Breast epithelium (tissue), 4 donors: ENCODE measurements around the gene EFNA2. TPM values are rescaled to one million over a fixed set of nuclear protein-coding genes. Genes with fewer than 3 reads are reported as not detected.
"Not testable (repeated sequence)": the region's sequence is repeated elsewhere in the genome, so short reads cannot be mapped to it uniquely, and the experiment has no call there.

ENCODE experiments used
- DNase-seq, 2 donors: peaks; one replicate each; pipeline ENCODE4 v3.0.0-alpha.2; 2019; ENCODE audit warnings: low spot score in 2 of 2
- H3K27ac ChIP-seq, 2 donors: fragments of 200-600 bp; sonication (generic) in 1 of 2; one replicate each; pipeline ENCODE4 v1.5.1; 2016 to 2019; ENCODE audit warnings: mild to moderate bottlenecking in 1 of 2
- H3K27me3 ChIP-seq, 2 donors: fragments of 200-600 bp; sonication (generic) in 1 of 2; one replicate each; pipeline versions ENCODE4 v1.5.1 to v1.6.0; 2017 to 2019; ENCODE audit warnings: control low read depth in 1 of 2, mild to moderate bottlenecking in 1 of 2
- H3K36me3 ChIP-seq: fragments of 200-600 bp; one replicate; pipeline ENCODE4 v1.5.1; 2019
- H3K4me1 ChIP-seq, 2 donors: fragments of 200-600 bp; sonication (generic); one replicate each; pipeline ENCODE4 v1.5.1; 2016 to 2019; ENCODE audit warnings: control low read depth in 1 of 2
- H3K4me3 ChIP-seq, 3 donors: fragments of 200-600 bp; sonication (generic); 1 replicate in 2 of 3; 2 replicates in 1 of 3; pipeline ENCODE4 v1.5.1; 2016 to 2019; ENCODE audit warnings: mild to moderate bottlenecking in 3 of 3, moderate library complexity in 2 of 3
- H3K9me3 ChIP-seq, 2 donors: fragments of 200-600 bp; sonication (generic) in 1 of 2; one replicate each; pipeline ENCODE4 v1.5.1; 2016 to 2019; ENCODE audit warnings: control low read depth in 1 of 2
- POLR2A ChIP-seq: fragments of 450-650 bp; IDR thresholded peaks from one replicate; pipeline ENCODE4 v1.6.1; 2016; ENCODE audit warnings: antibody characterized with exemption, mild to moderate bottlenecking, moderate library complexity
- POLR2AphosphoS5 ChIP-seq, 3 donors: sonication (generic); formaldehyde crosslinking; IDR thresholded peaks; one replicate each; pipeline ENCODE4 v1.6.1; 2017; ENCODE audit warnings: antibody characterized with exemption in 3 of 3
- intact Hi-C: fragments of 100-400 bp; cut with DNase I; formaldehyde crosslinking; loops from one replicate; pipeline ENCODE4 v1.15.1; 2023; ENCODE audit warnings: low total_unique reads
- total RNA-seq, 3 donors: library from RNA; depleted of rRNA; stranded (reverse); fragments of >200 nt; gene quantifications; one replicate each; pipeline ENCODE4 v1.1.0, GENCODE V29; 2016
- TF ChIP-seq, protein P1 (sequence below), 3 donors: fragments of 450-650 bp; IDR thresholded peaks; one replicate each; pipeline ENCODE4 v1.5.1; 2016 to 2017; ENCODE audit warnings: antibody characterized with exemption in 3 of 3, mild to moderate bottlenecking in 3 of 3, moderate library complexity in 3 of 3

EFNA2 gene
- total RNA-seq, 3 donors from 2014 or later, result 0.66 TPM; not detected in 2

DNA sequence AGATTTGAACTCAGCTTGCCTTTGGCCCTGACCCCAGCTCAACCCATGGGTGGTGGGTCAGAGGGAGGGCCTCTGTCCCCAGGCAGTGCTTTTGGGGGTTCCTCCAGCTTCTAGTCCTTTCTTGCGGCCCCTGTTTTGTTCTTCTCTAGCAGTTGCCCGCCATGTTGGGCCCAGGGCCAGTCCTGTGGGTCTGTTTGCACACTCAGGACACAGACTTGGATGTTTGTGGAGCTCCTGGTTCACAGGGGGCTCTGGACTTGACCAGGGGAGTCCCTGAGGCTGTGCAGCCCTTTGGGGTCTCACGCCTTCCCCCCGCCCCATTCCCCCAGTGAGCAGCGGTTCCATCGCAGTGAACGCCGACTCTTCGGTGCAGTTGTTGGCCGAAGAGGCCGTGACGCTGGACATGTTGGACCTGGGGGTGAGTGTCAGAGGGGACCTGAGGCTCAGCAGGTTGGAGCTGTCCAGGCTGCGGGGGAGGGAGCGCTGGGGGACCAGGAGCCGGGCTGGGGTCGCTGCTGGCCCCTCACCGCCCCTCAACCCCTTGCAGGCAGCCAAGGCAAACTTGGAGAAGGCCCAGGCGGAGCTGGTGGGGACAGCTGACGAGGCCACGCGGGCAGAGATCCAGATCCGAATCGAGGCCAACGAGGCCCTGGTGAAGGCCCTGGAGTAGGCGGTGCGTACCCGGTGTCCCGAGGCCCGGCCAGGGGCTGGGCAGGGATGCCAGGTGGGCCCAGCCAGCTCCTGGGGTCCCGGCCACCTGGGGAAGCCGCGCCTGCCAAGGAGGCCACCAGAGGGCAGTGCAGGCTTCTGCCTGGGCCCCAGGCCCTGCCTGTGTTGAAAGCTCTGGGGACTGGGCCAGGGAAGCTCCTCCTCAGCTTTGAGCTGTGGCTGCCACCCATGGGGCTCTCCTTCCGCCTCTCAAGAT, 41.6 kb upstream of the EFNA2 start:
- Histone ChIP-seq H3K4me3 (peak overlapping the region; percentile 22 to 58 (median 26)), H3K4me1 (peaks cover 39 to 54% of the 10 kb centered on the region in 2 donors)
- intact Hi-C loops, result no loop called here

DNA sequence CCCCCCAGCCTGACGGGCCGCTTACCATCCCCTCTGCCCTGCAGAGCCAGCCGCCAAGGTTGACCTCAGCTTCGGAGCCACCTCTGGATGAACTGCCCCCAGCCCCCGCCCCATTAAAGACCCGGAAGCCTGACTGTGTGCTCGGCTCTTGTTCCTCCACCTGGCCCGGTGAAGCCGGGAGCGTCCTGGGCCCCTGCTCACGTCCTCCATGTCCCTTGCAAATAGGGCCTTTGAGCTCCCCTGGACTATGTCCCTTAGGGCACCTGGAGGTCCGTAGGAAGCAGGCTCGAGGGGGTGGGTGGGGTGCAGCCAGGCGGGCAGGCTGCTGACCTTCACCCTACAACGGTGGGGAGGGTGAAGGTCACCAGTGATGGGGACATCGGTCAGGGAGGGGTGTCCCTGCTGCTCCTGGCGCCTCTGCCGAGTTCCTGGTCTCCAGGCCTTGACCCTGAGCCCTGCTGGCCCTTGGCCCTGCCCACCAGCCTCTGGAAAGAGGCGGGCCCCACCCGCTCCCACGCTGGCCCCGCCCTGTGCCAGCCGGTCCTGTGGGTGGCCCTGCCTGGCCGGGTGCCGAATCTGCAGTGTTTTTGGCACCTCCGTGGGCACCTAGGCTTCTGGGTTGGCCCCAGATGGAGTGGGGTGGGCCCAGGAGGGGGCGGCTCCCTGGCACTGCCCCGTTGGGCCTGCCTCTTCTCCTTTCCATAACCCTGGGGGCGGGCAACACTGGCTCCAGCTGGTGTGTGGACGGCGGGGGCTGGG, 40.8 kb upstream of the EFNA2 start:
- Histone ChIP-seq H3K36me3 (no peaks in the 10 kb centered on the region), H3K4me1 (peaks cover 39 to 54% of the 10 kb centered on the region in 2 donors), H3K4me3 (peak overlapping the region; percentile 22 to 58 (median 26)), H3K9me3 (no peaks in the 10 kb centered on the region), H3K27ac (peak overlapping the region; percentile 91 to 99), H3K27me3 (no peaks in the 10 kb centered on the region)
- no peak for DNase-seq
- TF ChIP-seq, protein P1, sequence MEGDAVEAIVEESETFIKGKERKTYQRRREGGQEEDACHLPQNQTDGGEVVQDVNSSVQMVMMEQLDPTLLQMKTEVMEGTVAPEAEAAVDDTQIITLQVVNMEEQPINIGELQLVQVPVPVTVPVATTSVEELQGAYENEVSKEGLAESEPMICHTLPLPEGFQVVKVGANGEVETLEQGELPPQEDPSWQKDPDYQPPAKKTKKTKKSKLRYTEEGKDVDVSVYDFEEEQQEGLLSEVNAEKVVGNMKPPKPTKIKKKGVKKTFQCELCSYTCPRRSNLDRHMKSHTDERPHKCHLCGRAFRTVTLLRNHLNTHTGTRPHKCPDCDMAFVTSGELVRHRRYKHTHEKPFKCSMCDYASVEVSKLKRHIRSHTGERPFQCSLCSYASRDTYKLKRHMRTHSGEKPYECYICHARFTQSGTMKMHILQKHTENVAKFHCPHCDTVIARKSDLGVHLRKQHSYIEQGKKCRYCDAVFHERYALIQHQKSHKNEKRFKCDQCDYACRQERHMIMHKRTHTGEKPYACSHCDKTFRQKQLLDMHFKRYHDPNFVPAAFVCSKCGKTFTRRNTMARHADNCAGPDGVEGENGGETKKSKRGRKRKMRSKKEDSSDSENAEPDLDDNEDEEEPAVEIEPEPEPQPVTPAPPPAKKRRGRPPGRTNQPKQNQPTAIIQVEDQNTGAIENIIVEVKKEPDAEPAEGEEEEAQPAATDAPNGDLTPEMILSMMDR (IDR thresholded peaks at IDR 0.05), result no peak
- TF ChIP-seq POLR2A, result no peak
- no peak for TF ChIP-seq POLR2AphosphoS5 (IDR thresholded peaks at IDR 0.05)
- intact Hi-C loops, result loop anchor here (5.0 kb wide), 1 partner anchor 1537 kb away; the partner anchor contains the start of gene SGTA

More for the DNA sequence above, 41.6 kb upstream of the EFNA2 start:
- Histone ChIP-seq H3K27ac (peak overlapping the region; percentile 91 to 99), H3K9me3 (no peaks in the 10 kb centered on the region), H3K36me3 (no peaks in the 10 kb centered on the region), H3K27me3 (no peaks in the 10 kb centered on the region)
- TF ChIP-seq, protein P1 (IDR thresholded peaks at IDR 0.05), result peak; percentile 91 to 98 (median 96)
- peak; percentile 24 to 70 (median 67) for TF ChIP-seq POLR2AphosphoS5 (IDR thresholded peaks at IDR 0.05)
- no peak for TF ChIP-seq POLR2A
- DNase-seq, result peak; percentile 88 to 91

DNA sequence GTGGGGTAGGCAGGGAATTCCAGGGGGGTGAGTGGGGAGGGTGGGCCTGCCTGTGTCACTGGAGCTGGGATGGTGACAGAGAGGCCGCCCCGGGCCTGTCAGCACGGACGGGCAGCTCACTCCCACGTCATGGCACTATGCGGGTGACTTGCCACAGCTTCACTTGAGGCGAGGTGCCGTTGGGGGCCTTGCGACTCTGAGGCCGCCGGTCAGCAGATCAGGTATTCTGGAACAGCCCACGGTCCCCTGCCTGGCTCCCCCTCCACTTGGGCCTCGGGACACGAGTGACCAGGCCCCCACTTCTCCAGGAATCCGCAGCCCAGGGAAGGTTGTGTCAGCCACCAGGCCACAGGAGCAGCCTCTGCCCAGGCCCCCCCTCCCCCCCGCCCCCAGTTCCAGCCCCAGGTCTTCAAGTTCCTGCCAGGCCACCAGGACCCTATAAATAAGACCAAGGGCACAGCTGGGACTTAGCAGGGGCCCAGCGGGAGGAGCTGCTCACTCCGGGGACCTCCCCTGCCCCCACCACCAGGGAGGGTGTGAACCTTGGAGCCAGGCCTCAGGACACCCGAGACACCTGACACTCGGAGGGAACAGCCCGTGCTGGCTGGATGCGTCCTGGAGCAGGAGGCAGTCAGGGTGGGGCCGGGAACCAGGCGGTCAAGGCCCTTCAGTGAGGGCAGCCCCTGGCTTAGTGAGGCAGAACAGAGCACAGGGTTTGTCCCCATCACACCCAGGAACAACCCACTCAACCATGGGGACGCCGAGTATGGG, 40.0 kb upstream of the EFNA2 start:
- Histone ChIP-seq H3K27me3 (no peaks in the 10 kb centered on the region), H3K36me3 (no peaks in the 10 kb centered on the region), H3K4me3 (peak overlapping the region in 1 of 3 donors; percentile 58), H3K9me3 (no peaks in the 10 kb centered on the region), H3K27ac (peak overlapping the region; percentile 91 to 99), H3K4me1 (peaks cover 39 to 54% of the 10 kb centered on the region in 2 donors)
- no peak for DNase-seq
- peak in 1 of 3 donors; percentile 45 for TF ChIP-seq POLR2AphosphoS5 (IDR thresholded peaks at IDR 0.05)
- TF ChIP-seq, protein P1 (IDR thresholded peaks at IDR 0.05), result no peak
- intact Hi-C loops, result loop anchor here (5.0 kb wide), 1 partner anchor 1537 kb away; the partner anchor contains the start of gene SGTA

DNA sequence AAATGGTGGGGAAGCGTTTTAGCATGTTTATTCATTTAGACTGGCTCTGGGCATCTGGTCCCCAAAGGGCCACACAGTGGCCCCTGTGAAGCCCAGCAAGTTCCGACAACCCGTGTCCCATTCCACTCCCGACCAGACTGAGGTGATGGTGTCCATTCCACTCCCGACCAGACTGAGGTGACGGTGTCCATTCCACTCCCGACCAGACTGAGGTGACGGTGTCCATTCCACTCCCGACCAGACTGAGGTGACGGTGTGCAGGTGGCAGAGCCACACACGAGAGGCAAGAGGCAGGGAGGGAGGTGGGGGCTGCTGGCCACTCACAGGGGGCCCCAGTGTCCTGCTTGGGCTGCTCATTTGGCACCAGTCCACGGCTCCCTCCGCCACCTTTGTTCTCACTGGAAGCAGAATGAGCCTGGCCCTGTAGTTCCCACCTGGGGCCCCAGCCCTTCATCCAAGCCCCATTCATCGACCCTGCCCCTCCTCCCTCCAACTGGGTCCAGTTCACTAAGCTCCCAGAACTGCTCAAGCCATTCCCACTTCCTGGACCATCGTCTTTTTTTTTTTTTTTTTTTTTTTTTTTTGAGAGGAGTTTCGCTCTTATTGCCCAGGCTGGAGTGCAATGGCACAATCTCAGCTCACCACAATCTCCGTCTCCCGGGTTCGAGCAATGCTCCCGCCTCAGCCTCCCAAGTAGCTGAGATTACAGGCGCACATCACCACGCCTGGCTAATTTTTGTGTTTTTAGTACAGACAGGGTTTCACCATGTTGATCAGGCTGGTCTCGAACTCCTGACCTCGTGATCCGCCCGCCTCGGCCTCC, 39.2 kb upstream of the EFNA2 start:
- intact Hi-C loops, result loop anchor here (5.0 kb wide), 1 partner anchor 1536 kb away; the partner anchor contains the start of gene SGTA
- DNase-seq, result not testable (repeated sequence)
- peaks cover 32 to 49% of the 10 kb centered on the region in 2 donors for H3K4me1 ChIP-seq

More for the DNA sequence above, 39.2 kb upstream of the EFNA2 start:
- not testable (repeated sequence) for H3K9me3 ChIP-seq, H3K36me3 ChIP-seq, H3K4me3 ChIP-seq, H3K27me3 ChIP-seq
- H3K27ac ChIP-seq, result peak overlapping the region; percentile 91 to 99
